GM23338 (cell line): ENCODE measurements around the gene TNFRSF4. TPM values are rescaled to one million over a fixed set of nuclear protein-coding genes. Genes with fewer than 3 reads are reported as not detected.

ENCODE experiments used
- ATAC-seq: fragments of 200-7000 bp; cut with Tn5 transposase; 3 replicates; pipeline ENCODE4 v1.9.1; 2020
- DNase-seq: peaks from one replicate; pipeline ENCODE4 v3.0.0-alpha.2; 2015; ENCODE audit warnings: low spot score
- H2AFZ ChIP-seq: fragments of 200-600 bp; sonication (generic); 2 replicates; pipeline ENCODE4 v1.8.0; 2016; ENCODE audit warnings: antibody characterized with exemption, mild to moderate bottlenecking, moderate library complexity
- H3F3A ChIP-seq: fragments of 200-600 bp; sonication (generic); replicated peaks from 2 replicates; pipeline ENCODE4 v1.8.0; 2017; ENCODE audit warnings: antibody characterized with exemption, mixed run types, low read depth
- H3K27ac ChIP-seq: fragments of 200-600 bp; sonication (generic); 2 replicates; pipeline ENCODE4 v1.6.1; 2016; ENCODE audit warnings: low read depth
- H3K27me3 ChIP-seq: fragments of 200-600 bp; sonication (generic); 2 replicates; pipeline ENCODE4 v1.8.0; 2016; ENCODE audit warnings: mild to moderate bottlenecking, mixed run types, moderate library complexity; ENCODE audit not compliant: insufficient read depth
- H3K36me3 ChIP-seq: fragments of 200-600 bp; sonication (generic); 2 replicates; pipeline ENCODE4 v1.8.0; 2016; ENCODE audit warnings: mild to moderate bottlenecking; ENCODE audit not compliant: insufficient read depth
- H3K4me1 ChIP-seq: fragments of 200-600 bp; sonication (generic); 2 replicates; pipeline ENCODE4 v1.8.0; 2016; ENCODE audit warnings: mild to moderate bottlenecking, moderate library complexity; ENCODE audit not compliant: insufficient read depth
- H3K4me2 ChIP-seq: fragments of 200-600 bp; sonication (generic); 2 replicates; pipeline ENCODE4 v1.7.1; 2017; ENCODE audit warnings: mixed run types
- H3K4me3 ChIP-seq: fragments of 200-600 bp; sonication (generic); 2 replicates; pipeline ENCODE4 v1.6.1; 2016; ENCODE audit warnings: mixed run types
- H3K79me2 ChIP-seq: fragments of 200-600 bp; sonication (generic); replicated peaks from 2 replicates; pipeline ENCODE4 v1.8.0; 2017; ENCODE audit warnings: mild to moderate bottlenecking; ENCODE audit not compliant: insufficient read depth
- H3K9me2 ChIP-seq: fragments of 200-600 bp; sonication (generic); 2 replicates; pipeline ENCODE4 v1.8.0; 2017; ENCODE audit not compliant: insufficient read depth
- H4K20me1 ChIP-seq: fragments of 200-600 bp; sonication (generic); replicated peaks from 2 replicates; pipeline ENCODE4 v1.8.0; 2017; ENCODE audit warnings: mild to moderate bottlenecking; ENCODE audit not compliant: insufficient read depth
- H3K27ac Mint-ChIP-seq: 2 replicates; pipeline ENCODE4 v1.8.0; 2020; ENCODE audit warnings: inconsistent platforms, mild to moderate bottlenecking, moderate library complexity, mixed read lengths
- H3K27me3 Mint-ChIP-seq: 3 replicates; pipeline ENCODE4 v1.8.0; 2022; ENCODE audit warnings: low read depth, mild to moderate bottlenecking, moderate library complexity, mixed read lengths, inconsistent platforms; ENCODE audit not compliant: insufficient read depth, poor library complexity
- H3K36me3 Mint-ChIP-seq: 3 replicates; pipeline ENCODE4 v1.8.0; 2021; ENCODE audit warnings: low read depth, mild to moderate bottlenecking, inconsistent platforms, moderate library complexity, mixed read lengths
- H3K4me1 Mint-ChIP-seq: 3 replicates; pipeline ENCODE4 v1.8.0; 2020; ENCODE audit warnings: mild to moderate bottlenecking, inconsistent platforms, mixed read lengths
- H3K4me3 Mint-ChIP-seq: 3 replicates; pipeline ENCODE4 v1.8.0; 2021; ENCODE audit warnings: moderate library complexity, mild to moderate bottlenecking, inconsistent platforms, mixed read lengths
- H3K9me3 Mint-ChIP-seq: 3 replicates; pipeline ENCODE4 v1.8.0; 2020; ENCODE audit warnings: moderate library complexity, mild to moderate bottlenecking, inconsistent platforms, mixed read lengths
- CREB1 ChIP-seq: fragments of 250-450 bp; sonication (Bioruptor Pico); IDR thresholded peaks from 2 replicates; pipeline ENCODE4 v1.5.0; 2020; ENCODE audit warnings: low read depth, mild to moderate bottlenecking, moderate library complexity
- CTCF ChIP-seq, 2 experiments: fragments of 200-600 bp in 1 of 2; sonication (generic) in 1 of 2; conservative IDR thresholded peaks; 2 replicates each; pipeline versions ENCODE4 v1.5.1 to v1.6.1; 2016 to 2017; ENCODE audit warnings: antibody characterized with exemption in 2 of 2, low read depth in 2 of 2, mild to moderate bottlenecking in 2 of 2, moderate library complexity in 1 of 2
- ETS1 ChIP-seq: IDR thresholded peaks from 2 replicates; pipeline ENCODE4 v1.6.1; 2016; ENCODE audit warnings: antibody characterized with exemption
- EZH2 ChIP-seq: fragments of 200-600 bp; sonication (generic); IDR thresholded peaks from one replicate; pipeline ENCODE4 v1.8.0; 2017; ENCODE audit warnings: antibody characterized with exemption, mild to moderate bottlenecking, low read depth; ENCODE audit not compliant: unreplicated experiment
- EZH2phosphoT487 ChIP-seq: fragments of 200-600 bp; sonication (generic); IDR thresholded peaks from one replicate; pipeline ENCODE4 v1.8.1; 2018; ENCODE audit warnings: antibody characterized with exemption; ENCODE audit not compliant: unreplicated experiment
- NANOG ChIP-seq: IDR thresholded peaks from 2 replicates; pipeline ENCODE4 v1.6.1; 2016; ENCODE audit warnings: antibody characterized with exemption, borderline replicate concordance
- POLR2AphosphoS5 ChIP-seq: IDR thresholded peaks from 2 replicates; pipeline ENCODE4 v1.6.1; 2016; ENCODE audit warnings: antibody characterized with exemption, low read depth
- STAT1 ChIP-seq: IDR thresholded peaks from one replicate; pipeline ENCODE4 v1.6.1; 2016; ENCODE audit warnings: antibody characterized with exemption; ENCODE audit not compliant: unreplicated experiment
- ZNF114 ChIP-seq: fragments of 250-450 bp; sonication (Bioruptor Pico); IDR thresholded peaks from 2 replicates; pipeline ENCODE4 v1.5.0; 2020; ENCODE audit warnings: mild to moderate bottlenecking, moderate library complexity
- ZNF331 ChIP-seq: fragments of 250-450 bp; sonication (Bioruptor Pico); IDR thresholded peaks from 2 replicates; pipeline ENCODE4 v1.5.0; 2020; ENCODE audit warnings: low read depth, mild to moderate bottlenecking, moderate library complexity
- ZNF462 ChIP-seq: fragments of 250-450 bp; sonication (Bioruptor Pico); IDR thresholded peaks from 2 replicates; pipeline ENCODE4 v1.5.0; 2020; ENCODE audit warnings: mild to moderate bottlenecking, moderate library complexity
- polyA plus RNA-seq: library from polyadenylated mRNA; unstranded; fragments of >200 nt; fragmentation: Nextera tagmentation; extraction: Ambion mirVana; gene quantifications from 2 replicates; pipeline ENCODE4 v1.2.1, GENCODE V29; 2016
- total RNA-seq: library from RNA; depleted of rRNA; stranded (reverse); fragments of >200 nt; shearing (Covaris generic); gene quantifications from 2 replicates; pipeline ENCODE4 v1.2.3, GENCODE V29; 2014

The TNFRSF4 gene
- total and polyA plus RNA-seq, 2 experiments from 2014 or later: not detected

GRCh38 chr1:1242461-1243265, 28.7 kb upstream of the TNFRSF4 start:
- Histone ChIP-seq H4K20me1 (no peaks in the 10 kb centered on the region), H3K79me2 (no peaks in the 10 kb centered on the region), H3K27ac (no peak overlapping the region), H3K4me3 (no peak overlapping the region), H3K4me2 (no peak overlapping the region), H3K27me3 (peaks cover 10% of the 10 kb centered on the region; the same call in 1 of the 2 replicates), H3K36me3 (no peaks in the 10 kb centered on the region), H3F3A (no peaks in the 10 kb centered on the region), H3K9me2 (no peaks in the 10 kb centered on the region), H2AFZ (no peak overlapping the region), H3K4me1 (peaks cover 3% of the 10 kb centered on the region; the same call in 1 of the 2 replicates)
- Mint-ChIP-seq H3K9me3 (no peaks in the 10 kb centered on the region), H3K36me3 (no peaks in the 10 kb centered on the region), H3K4me3 (no peak overlapping the region), H3K4me1 (no peaks in the 10 kb centered on the region), H3K27me3 (peaks cover 6% of the 10 kb centered on the region), H3K27ac (no peak overlapping the region)
- no peak for TF ChIP-seq ZNF331 (CRISPR knock-in tag)
- no peak for DNase-seq
- no peak for ATAC-seq

GRCh38 chr1:1241588-1242219, 27.8 kb upstream of the TNFRSF4 start:
- peaks cover 4% of the 10 kb centered on the region for H3K27me3 Mint-ChIP-seq
- no peak overlapping the region for H3K27ac Mint-ChIP-seq
- H3K4me2 ChIP-seq: no peak overlapping the region
- no peak overlapping the region for H3K4me3 Mint-ChIP-seq
- no peak overlapping the region for H3K27ac ChIP-seq
- no peaks in the 10 kb centered on the region for H3K9me2 ChIP-seq
- H3K9me3 Mint-ChIP-seq: no peaks in the 10 kb centered on the region
- no peak overlapping the region for H3K4me3 ChIP-seq
- H3K79me2 ChIP-seq: no peaks in the 10 kb centered on the region
- no peaks in the 10 kb centered on the region for H3K36me3 ChIP-seq
- ATAC-seq (no peak), DNase-seq (no peak)
- no peaks in the 10 kb centered on the region for H4K20me1 ChIP-seq
- no peak overlapping the region for H2AFZ ChIP-seq
- no peaks in the 10 kb centered on the region for H3K4me1 Mint-ChIP-seq
- no peaks in the 10 kb centered on the region for H3K36me3 Mint-ChIP-seq
- no peaks in the 10 kb centered on the region for H3F3A ChIP-seq
- H3K27me3 ChIP-seq: peaks cover 7% of the 10 kb centered on the region; the same call in 1 of the 2 replicates
- peaks cover 3% of the 10 kb centered on the region; the same call in 1 of the 2 replicates for H3K4me1 ChIP-seq
- TF ChIP-seq ZNF331 (CRISPR knock-in tag) (no peak), EZH2phosphoT487 (no peak), EZH2 (no peak), POLR2AphosphoS5 (no peak), STAT1 (no peak), CREB1 (CRISPR knock-in tag) (no peak), NANOG (no peak), ZNF462 (CRISPR knock-in tag) (no peak), ZNF114 (CRISPR knock-in tag) (no peak), CTCF (conservative IDR thresholded peaks at IDR 0.05; ENCODE audit: low read depth in 2 of 2) (no peak), ETS1 (no peak)
